ENCODE results near the gene CLIC6.

The CLIC6 gene

GRCh38 chr21:34726627-34727337 lies 58.0 kb downstream of the CLIC6 start:
- TF ChIP-seq NFIC (IDR thresholded peaks at IDR 0.05): no peak
- TF ChIP-seq TAF1 (IDR thresholded peaks at IDR 0.05; ENCODE audit: low read depth): no peak
- no peak for TF ChIP-seq TEAD4 (IDR thresholded peaks at IDR 0.05)
- no peak for TF ChIP-seq REST (IDR thresholded peaks at IDR 0.05; ENCODE audit: low read depth)
- no peak for TF ChIP-seq MAX (IDR thresholded peaks at IDR 0.05)
- TF ChIP-seq RAD21 (IDR thresholded peaks at IDR 0.05; ENCODE audit: low read depth): no peak
- no peak for TF ChIP-seq TCF12 (IDR thresholded peaks at IDR 0.05; ENCODE audit: low read depth)

GRCh38 chr21:34728479-34728878 lies 59.7 kb downstream of the CLIC6 start:
- TF ChIP-seq RAD21 (IDR thresholded peaks at IDR 0.05; ENCODE audit: low read depth) (no peak), YY1 (IDR thresholded peaks at IDR 0.05; ENCODE audit: low read depth) (no peak), CEBPB (IDR thresholded peaks at IDR 0.05) (no peak), FOXM1 (IDR thresholded peaks at IDR 0.05; ENCODE audit: borderline replicate concordance, low read depth) (no peak), TAF1 (IDR thresholded peaks at IDR 0.05; ENCODE audit: low read depth) (no peak), EP300 (IDR thresholded peaks at IDR 0.05; ENCODE audit: borderline replicate concordance) (no peak), REST (IDR thresholded peaks at IDR 0.05; ENCODE audit: low read depth) (no peak), NFIC (IDR thresholded peaks at IDR 0.05) (no peak), MAX (IDR thresholded peaks at IDR 0.05) (no peak), USF1 (IDR thresholded peaks at IDR 0.05) (no peak)

- TF ChIP-seq CEBPB (IDR thresholded peaks at IDR 0.05): no peak
- no peak for TF ChIP-seq EP300 (IDR thresholded peaks at IDR 0.05; ENCODE audit: borderline replicate concordance)
- no peak for TF ChIP-seq NFIC (IDR thresholded peaks at IDR 0.05)
- no peak for TF ChIP-seq USF1 (IDR thresholded peaks at IDR 0.05)
- TF ChIP-seq REST (IDR thresholded peaks at IDR 0.05; ENCODE audit: low read depth): no peak
- no peak for TF ChIP-seq EGR1 (IDR thresholded peaks at IDR 0.05)
- TF ChIP-seq RAD21 (IDR thresholded peaks at IDR 0.05; ENCODE audit: low read depth): no peak
- no peak for TF ChIP-seq MAX (IDR thresholded peaks at IDR 0.05)
- TF ChIP-seq TEAD4 (IDR thresholded peaks at IDR 0.05): no peak
- no peak for TF ChIP-seq YY1 (IDR thresholded peaks at IDR 0.05; ENCODE audit: low read depth)
- TF ChIP-seq CREB1 (IDR thresholded peaks at IDR 0.05; ENCODE audit: low read depth): no peak
- no peak for TF ChIP-seq TCF12 (IDR thresholded peaks at IDR 0.05; ENCODE audit: low read depth)
- no peak for TF ChIP-seq TAF1 (IDR thresholded peaks at IDR 0.05; ENCODE audit: low read depth)
- no peak for TF ChIP-seq FOXM1 (IDR thresholded peaks at IDR 0.05; ENCODE audit: borderline replicate concordance, low read depth)
- no peak for TF ChIP-seq ZBTB7A (IDR thresholded peaks at IDR 0.05; ENCODE audit: low read depth)
These were observed 61.4 kb downstream of the CLIC6 start for GRCh38 chr21:34730194-34730593.

- TF ChIP-seq REST (IDR thresholded peaks at IDR 0.05; ENCODE audit: low read depth) (no peak), EGR1 (IDR thresholded peaks at IDR 0.05) (no peak), CREB1 (IDR thresholded peaks at IDR 0.05; ENCODE audit: low read depth) (no peak), EP300 (IDR thresholded peaks at IDR 0.05; ENCODE audit: borderline replicate concordance) (no peak), ZBTB7A (IDR thresholded peaks at IDR 0.05; ENCODE audit: low read depth) (no peak), CEBPB (IDR thresholded peaks at IDR 0.05) (no peak), NFIC (IDR thresholded peaks at IDR 0.05) (no peak), YY1 (IDR thresholded peaks at IDR 0.05; ENCODE audit: low read depth) (no peak), TEAD4 (IDR thresholded peaks at IDR 0.05) (no peak), FOXM1 (IDR thresholded peaks at IDR 0.05; ENCODE audit: borderline replicate concordance, low read depth) (no peak), TCF12 (IDR thresholded peaks at IDR 0.05; ENCODE audit: low read depth) (no peak), MAX (IDR thresholded peaks at IDR 0.05) (no peak), TAF1 (IDR thresholded peaks at IDR 0.05; ENCODE audit: low read depth) (no peak), RAD21 (IDR thresholded peaks at IDR 0.05; ENCODE audit: low read depth) (no peak)
These were observed 62.1 kb downstream of the CLIC6 start for GRCh38 chr21:34730756-34731445.
